ENCODE measurements around the gene CERS1.
A peak's percentile ranks its signal among the peaks of the same experiment; 100 is the strongest.

CERS1 gene, protein sequence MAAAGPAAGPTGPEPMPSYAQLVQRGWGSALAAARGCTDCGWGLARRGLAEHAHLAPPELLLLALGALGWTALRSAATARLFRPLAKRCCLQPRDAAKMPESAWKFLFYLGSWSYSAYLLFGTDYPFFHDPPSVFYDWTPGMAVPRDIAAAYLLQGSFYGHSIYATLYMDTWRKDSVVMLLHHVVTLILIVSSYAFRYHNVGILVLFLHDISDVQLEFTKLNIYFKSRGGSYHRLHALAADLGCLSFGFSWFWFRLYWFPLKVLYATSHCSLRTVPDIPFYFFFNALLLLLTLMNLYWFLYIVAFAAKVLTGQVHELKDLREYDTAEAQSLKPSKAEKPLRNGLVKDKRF

DNA sequence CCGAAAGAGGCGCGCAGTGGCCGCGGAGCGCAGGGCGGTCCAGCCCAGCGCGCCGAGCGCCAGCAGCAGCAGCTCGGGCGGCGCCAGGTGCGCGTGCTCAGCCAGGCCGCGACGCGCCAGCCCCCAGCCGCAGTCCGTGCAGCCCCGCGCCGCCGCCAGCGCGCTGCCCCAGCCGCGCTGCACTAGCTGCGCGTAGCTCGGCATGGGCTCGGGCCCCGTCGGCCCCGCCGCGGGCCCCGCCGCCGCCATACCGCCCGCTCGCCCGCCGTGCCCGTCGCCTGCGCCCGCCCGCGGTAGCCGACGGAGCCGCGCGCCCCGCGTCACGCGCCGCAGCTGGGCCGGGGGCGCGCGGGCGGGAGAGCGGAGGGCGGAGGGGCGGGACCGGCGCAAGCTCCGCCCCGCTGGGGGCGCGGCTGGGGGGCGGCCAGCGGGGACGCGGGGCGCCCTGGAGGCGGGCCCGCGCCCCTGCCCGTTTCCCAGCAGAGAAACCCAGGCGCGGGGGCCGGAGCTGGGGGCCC, at the start of gene CERS1:
Gene CERS1, minus strand, starts transcription at position 335 of the 518 bp plus-strand sequence. Its CDS starts 86 bp downstream, at position 249.
- peak; percentile 32 for DNase-seq

DNA sequence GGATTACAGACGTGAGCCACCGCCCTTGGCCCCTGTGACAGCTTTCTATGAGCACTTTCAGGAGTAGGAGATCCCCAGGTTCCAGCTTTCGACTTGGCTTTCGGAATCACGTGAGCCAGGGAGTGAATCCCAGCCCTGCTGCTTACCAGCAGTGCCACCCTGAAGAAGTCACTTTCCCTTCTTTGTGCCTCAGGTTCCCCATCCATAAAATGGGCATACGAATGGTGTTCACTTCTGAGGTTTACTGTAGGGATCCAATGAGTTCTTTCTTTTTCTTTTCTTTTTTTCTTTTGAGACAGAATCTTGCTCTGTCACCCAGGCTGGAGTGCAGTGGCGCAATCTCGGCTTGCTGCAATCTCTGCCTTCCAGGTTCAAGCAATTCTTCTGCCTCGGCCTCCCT, 49.3 kb upstream of the CERS1 start:
- DNase-seq, result no peak

DNA sequence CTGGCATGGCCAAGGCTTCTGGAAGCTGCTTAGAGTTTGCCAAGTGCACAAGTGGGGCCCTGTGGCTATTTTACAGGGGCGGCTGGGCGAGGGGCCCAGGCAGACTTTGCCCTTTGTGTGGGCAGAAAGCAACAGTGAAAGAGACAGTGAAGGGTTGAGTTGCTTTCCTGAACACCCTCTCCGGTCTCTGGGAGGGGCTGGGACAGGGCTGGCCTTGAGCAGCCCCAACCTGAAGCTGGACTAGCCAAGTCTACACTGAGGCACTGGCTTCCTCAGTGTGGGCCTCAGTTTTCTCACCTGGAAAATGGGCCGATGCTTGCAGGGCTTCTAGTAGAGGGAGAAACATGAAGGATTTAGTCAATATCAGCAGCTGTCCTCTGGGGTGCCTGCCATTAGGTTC, 47.5 kb upstream of the CERS1 start:
- DNase-seq, result no peak

DNA sequence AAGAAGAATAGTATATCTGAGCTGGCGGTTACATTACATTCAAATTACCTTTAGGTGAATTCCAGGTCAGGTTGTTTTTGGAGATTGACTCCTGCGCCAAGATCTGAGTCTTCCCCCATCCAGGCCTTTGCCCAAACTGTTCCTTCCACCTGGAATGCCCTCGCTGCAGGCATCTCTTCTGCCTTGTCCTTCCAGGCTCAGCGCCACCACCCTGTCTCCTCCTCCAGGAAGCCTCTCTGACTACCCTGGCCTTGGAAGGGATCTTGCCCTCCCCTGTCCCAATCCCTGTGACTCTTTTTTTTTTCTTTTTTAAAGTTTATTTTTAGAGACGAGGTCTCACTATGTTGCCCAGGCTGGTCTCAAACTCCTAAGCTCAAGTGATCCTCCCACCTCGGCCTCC, 46.7 kb upstream of the CERS1 start:
- DNase-seq, result no peak

DNA sequence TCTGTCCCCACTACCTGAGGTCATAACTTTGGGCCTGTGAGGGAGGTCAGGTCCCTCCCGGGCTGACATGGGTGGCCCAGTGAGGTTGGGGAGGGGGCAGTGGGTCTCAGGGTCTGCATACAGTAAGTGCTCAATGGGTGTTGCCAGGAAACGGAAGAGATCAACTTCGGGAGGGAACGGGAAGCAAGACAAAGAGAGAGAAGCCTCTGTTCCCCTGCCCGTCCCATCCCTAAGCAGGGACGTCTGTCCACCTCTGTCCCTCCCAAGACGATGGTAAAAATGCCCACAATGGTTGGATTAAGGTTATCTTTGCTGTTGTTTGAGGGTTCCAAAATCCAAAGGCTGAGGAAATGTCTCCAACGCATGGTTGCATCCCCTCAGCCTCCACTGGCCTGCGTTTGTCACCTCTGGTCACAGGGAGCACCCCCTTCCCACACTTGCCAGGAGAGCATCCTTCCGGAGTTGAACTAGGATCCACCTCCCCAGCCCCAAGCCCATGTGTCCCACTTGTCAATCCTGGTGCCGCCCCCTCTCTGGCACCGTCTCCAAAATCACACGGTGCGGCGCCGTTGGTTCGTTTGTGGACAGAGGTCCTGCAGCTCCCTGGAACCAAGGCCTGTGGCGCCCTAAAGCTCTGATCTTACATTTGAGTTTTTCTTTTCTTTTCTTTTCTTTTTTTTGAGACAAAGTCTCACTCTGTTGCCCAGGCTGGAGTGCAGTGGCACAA, 45.8 kb upstream of the CERS1 start:
- DNase-seq, result no peak

DNA sequence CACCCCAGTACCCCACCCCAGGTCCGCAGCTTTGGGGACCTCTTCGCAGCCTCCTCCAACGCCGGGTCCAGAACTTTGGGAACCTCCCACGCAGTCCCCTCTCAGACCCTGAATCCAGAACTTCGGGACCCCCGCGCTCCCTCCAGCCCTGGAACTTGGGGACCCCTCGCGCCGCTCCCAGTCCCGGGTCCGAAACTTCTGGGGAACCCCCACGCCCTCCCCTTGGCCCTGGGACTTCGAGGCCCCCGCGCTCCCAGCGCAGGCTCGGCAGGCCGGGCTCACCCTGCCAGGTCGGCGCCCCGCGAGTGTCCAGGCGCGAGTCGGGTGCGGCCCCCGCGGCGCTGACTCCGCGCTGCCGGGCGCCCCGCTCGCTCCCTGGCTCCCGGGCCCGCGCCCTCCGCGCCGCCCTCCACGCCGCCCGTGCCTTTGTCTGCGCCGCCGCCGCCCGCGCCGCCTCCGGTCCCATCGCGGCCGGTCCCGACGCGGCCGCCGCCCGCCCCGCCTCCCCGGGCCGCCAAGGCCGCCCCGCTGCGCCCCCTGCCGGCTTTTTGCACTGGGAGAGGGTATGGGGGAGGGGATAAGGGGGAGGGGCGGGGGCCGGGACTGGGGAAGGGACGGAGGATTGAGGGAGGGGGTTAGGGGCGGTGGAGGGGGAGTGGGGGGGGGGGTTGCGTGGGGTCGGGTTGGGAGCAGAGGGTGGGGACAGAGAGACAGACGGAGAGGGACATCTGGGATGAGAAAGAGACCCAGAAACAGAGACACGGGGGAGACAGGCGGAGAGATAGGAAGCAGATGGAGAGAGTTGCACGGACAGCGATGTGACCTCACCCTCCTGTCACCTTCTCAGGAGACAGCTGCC, 45.0 kb upstream of the CERS1 start, which contains the start of gene HOMER3:
Gene HOMER3, minus strand, starts transcription at position 449 of the 859 bp plus-strand sequence. CDS start 2,235 bp downstream, outside the sequence.
- DNase-seq, result peak; percentile 72

DNA sequence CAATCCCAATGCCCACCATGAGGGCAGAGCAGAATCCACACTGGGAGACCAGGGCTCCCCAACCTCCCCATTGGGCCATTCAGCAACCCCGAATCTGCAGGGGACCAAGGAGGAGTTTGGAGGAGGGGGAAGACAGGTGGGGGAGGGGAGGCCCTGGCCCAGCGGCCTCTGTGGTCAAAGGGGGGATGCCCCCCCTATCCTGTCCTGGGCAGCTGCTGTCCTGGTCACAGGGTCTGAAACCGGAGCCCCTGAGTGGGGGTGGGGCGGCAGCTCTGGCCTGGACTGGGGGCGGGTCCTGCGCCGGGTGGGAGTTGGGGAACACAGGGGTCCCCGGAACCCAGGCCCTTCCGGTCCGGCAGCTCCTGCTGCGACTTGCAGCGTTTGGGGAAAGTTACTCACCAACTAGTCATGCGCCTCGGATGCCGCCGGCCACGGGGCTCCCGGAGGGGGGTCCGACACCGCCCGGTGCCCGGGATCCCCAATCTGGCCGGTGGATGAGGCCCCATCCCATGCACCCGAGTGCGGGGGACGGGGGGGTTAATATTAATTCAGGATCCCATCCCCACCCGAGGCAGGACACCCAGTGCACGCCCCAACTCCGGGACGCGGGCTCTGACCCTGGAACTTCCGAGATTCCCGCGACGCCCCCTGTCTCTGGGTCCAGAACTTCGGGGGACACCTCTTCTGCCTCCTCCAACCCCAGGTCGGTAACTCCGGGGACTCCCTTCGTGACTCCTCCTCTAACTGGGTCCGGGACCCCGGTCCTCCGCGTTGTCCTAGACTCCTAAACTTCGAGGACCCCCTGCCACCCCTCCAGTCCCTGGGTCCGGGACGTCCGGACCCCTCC, 44.2 kb upstream of the CERS1 start:
- no peak for DNase-seq

DNA sequence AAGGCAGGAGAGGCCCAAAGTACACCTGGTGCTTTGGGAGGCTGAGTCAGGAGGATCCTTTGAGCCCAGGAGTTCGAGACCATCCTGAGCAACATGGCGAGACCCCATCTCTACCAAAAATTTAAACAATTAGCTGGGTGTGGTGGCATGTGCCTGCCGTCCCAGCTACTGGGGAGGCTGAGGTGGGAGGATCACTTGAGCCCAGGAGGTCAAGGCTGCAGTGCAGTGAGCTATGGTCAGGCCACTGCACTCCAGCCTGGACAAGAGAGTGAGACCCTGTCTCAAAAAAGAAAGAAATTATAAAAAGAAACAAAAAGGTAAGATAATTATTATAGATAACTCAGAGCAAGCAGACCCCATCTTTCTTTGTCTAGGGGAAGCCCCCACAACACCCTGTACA, 43.2 kb upstream of the CERS1 start:
- no peak for DNase-seq

DNA sequence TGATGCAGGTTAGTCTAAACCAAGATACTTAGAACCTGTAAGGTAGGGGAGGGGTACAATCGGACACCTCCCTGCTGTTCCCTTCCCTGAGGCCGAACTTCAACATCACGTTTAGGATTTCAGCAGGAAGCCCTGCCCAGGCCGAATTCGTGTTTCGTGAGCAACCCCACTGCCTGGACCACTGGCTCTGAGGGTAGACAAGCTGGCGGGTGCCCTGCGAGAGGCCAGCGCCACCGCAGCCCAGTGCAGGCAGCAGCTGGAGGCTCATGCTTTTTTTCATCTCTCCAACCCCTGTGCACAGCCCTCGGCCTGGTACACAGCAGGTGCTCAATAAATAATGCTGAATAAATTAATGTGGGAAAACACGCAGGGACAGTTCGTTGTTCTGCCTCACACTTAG, 37.3 kb upstream of the CERS1 start:
- DNase-seq, result no peak

DNA sequence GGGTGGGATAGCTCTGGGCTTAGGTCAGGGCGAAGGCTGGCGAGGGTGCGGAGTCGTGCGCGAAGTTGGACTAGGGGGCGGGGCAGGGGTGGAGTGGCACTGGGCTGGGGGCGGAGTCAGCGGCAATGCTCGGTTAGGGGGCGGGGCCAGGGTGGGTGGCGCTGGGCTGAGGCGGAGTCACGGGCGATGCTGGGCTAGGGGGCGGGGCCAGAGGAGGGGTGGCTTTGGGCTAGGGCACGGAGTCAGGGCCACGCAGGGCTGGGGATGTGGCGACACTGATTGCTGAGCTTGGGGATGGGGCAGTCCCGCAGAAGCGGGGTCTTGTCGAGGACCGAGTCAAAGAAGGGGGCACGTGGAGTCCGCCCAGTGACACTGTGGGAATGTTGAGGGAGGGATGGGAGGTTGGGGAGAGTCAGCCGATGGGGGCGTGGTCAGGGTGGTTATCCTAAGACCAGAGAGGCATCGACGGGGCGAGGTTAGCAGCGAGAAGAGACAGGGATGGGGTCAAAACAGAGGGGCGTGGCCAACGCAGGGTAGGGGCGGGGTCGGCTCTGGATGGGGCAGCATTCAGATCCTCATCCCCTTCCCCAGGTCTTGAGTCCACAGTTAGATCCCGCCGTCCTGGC, 36.4 kb upstream of the CERS1 start:
- peak; percentile 94 for DNase-seq

DNA sequence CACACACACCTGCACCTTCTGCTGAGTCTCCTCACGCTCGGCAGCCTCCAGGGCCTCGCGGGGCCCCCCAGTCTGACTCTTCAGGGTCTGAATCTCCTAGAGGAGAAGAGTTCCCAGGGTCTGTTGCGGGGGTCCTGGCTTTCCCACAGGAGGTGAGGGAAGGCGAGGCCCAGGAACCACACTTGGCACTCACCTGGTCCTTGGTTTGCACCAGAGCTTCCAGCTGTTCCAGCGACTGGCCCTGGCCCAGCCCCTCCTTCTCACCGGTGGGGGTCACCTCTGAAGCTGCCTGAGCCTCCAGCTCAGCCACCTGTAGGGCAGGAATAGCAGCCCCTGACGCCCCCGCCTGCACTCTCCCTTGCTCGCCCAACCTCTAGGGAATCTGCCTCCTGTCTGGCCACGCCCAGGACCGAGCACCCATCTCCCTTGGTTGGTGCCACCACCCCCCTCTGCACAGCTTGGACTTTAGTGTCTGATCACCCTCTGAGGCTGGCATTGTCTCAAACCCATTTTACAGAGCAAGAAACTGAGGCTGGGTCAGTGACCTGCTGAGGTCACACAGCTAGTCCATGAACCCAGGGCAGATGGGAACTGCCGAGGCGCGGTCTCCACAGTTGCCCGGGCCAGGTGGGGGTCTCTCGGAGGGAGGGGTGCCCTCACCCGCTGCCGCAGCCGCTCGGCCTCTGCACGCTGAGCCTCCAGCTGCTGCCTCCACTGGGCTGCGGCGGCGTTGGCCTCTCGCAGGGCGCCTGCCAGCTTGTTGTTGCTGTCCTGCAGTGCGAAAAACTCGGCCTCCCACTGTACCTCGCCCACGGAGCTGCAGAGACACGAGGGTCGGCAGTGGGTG, 35.6 kb upstream of the CERS1 start:
- no peak for DNase-seq

DNA sequence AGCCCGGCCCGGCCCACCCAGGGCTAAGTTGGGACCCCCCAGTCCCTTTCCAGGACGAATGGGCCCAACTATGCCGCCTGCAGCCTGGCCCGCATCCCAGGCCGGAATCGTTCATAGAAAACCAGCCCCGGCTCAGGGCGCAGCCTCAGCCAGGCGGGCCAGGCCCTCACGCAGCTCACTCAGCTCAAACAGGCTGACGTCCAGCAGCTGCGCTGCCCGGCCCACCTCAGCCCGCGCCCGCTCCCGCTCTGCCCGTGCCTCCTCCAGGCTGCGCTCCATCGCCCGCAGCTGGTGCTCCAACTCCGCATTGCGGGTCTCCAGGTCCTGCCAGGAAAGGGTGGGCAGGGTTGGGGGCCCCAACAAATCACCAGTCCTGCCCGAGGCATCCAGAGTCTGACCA, 33.4 kb upstream of the CERS1 start:
- DNase-seq, result no peak

DNA sequence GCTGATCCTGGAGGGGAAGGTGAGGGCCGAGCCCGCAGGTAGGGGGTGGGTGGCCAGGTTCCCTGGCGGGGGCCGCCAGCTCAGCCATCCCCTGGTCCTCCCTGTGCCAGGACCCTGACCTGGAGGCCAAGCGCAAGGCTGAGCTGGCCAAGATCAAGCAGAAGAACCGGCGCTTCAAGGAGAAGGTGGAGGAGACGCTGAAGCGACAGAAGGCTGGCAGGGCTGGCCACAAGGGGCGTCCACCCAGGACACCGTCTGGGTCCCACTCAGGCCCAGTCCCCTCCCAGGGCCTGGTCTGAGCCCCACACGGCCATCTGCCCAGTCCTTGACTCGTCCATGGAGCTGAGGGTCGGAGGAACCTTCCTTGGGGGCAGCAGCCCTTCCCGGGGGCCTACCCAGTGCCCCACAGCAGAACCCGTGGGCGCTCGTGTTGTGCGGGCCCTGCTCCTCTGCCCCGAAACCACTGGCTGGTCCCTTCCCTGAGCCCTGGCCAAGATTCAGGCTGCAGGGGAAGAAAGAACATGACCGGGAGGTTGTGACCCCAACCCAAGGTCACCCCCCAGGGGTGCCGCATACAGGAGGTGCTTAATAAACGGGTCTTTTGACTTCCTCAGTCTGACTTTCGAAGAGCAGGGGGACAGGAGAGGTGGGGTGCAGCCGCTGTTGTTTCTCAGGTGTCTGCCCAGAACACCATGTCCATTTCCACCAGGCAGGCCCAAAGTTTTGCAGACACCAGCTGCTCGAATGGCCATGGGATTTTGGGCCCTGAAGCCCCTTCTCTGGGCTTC, 32.3 kb upstream of the CERS1 start:
- no peak for DNase-seq

DNA sequence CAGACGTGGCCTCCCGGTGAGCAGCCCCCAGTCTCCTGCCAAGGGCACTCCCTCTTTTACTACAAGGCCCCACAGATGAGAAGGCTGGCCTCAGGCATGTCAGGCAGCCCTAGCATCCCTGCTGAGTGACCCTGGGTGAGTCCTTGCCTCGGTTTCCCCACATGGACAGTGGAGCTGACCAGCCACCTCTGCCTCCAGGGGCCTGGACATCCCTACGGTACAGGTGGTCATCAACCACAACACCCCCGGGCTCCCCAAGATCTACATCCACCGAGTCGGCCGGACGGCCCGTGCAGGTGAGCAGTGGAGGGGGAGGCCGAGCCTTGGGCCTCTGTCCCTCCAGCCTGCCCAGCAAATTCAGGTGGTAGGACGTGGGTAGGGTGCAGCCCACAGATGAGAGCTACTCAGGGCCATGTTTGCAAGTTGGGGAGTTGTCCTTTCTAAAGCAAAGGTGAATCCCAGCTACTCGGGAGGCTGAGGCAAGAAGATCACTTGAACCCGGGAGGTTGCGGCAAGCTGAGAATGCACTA, 28.8 kb upstream of the CERS1 start:
- no peak for DNase-seq

DNA sequence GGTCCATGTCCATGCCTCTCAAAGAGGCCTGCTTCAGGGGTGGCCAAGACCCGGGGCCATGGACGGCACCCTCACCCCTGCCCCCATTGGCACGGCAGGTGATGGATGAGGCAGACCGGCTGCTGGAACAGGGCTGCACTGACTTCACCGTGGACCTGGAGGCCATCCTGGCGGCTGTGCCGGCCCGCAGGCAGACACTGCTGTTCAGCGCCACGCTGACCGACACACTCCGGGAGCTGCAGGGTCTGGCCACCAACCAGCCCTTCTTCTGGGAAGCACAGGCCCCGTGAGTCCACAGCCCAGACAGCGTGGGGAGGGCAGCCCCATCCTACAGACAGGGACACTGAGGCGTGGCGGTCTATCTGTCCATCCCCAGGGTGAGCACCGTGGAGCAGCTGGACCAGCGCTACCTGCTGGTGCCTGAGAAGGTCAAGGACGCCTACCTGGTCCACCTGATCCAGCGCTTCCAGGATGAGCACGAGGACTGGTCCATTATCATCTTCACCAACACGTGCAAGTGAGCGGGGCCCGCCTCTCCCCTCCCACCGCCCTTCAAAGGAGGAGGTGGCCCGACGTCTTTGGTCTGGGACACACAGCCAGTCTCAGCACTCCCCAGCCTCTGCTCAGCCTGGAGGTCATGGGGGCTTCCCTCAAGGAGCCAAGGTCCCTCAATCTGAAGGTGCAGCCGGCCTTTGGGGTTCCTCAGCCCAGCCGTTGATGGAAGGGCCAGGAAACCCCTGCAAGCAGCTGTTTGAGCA, 26.4 kb upstream of the CERS1 start:
- no peak for DNase-seq

DNA sequence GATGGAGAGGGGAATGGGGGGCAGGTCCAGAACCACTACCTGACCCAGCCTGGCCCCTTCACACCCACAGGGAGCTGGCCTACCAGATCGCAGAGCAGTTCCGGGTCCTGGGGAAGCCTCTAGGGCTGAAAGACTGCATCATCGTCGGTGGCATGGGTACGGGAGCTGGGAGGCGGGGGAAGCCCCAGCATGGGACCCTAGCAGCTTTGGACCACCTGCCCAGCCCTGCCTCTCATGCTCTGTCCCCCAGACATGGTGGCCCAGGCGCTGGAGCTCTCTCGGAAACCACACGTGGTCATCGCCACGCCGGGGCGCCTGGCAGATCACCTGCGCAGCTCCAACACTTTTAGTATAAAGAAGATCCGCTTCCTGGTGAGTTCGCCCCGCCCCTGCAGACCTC, 25.6 kb upstream of the CERS1 start:
- no peak for DNase-seq

DNA sequence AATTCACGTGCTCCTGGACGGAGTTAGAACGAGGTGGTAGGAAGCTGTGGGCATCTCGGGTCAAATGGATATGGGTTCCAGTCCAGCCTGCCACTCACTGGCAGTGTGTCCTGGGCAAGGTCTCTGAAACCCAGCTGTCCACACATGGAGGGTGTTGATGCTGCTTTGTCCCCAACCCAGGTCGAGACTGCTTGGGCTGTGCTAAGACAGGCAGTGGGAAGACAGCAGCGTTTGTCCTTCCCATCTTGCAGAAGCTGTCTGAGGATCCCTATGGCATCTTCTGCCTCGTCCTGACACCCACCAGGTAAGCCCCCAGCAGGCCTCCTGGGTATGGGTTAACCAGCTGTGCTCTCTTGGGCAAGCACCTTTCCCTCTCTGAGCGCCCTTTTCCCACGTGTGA, 24.4 kb upstream of the CERS1 start:
- DNase-seq, result no peak

DNA sequence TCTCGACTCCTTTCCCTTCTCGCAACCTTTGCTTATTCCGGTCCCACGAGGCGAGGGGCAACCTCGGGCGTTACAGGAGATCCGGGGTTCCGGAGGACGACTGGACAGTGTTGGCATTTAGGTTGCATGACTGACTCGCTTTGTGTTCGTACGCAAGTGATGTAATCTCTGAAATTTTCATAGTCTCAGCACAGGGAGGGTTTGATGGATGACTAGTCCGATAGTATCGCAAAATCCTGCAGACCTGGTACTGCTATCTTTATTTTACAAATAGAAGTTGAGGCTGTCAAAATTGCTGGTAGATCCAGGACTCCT, 23.9 kb upstream of the CERS1 start:
- DNase-seq, result no peak

Data from hematopoietic multipotent progenitor cell treated with erythropoietin and hydrocortisone succinate and interleukin-3 and kit ligand, for 4 days (in vitro differentiated cells).